HG03432 (cell line): ENCODE results near the gene FAM174C.
"Not testable (repeated sequence)": the region's sequence is repeated elsewhere in the genome, so short reads cannot be mapped to it uniquely, and the experiment has no call there.

Experiments
- ATAC-seq: cut with Tn5 transposase; IDR thresholded peaks from one replicate; pipeline ENCODE4 v1.9.1; 2021; ENCODE audit warnings: mild to moderate bottlenecking, moderate library complexity; ENCODE audit not compliant: unreplicated experiment

The FAM174C gene

GRCh38 chr19:1237027-1237659, 38.2 kb upstream of the FAM174C start:
- no peak for ATAC-seq

DNA sequence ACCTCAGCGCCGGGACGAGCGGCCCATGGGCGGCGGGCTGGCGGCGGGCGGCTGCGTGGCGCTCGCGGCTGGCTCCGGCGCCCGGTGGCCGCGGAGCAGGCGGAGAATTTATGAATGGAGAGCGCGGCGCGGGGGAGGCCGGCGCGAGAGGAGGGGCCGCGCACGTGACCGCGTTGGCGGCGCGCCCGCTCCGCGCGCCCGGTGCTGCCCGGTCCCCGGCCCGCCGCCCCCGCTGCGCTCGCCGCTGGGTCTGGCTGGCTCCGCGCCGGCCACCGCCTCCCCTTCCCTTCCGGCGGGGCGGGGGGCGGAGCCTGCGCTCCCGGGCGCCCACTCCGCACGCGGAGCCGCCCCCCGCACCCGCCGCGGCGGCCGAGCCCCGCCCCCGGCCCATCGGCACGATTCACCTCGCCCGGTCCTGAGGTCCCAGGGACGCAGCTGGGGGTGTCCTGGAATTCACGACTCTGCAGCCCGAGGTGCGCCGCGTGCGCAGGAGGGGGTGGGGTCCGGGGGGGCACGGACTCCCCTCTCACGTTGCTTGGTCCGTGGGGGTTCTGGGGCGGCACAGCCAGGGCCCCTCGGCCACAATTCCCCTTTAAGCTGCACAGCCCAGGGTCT, 37.5 kb upstream of the FAM174C start, which contains the start of gene CBARP:
Gene CBARP, minus strand, starts transcription at position 252 of the 615 bp plus-strand sequence. CDS start 1,905 bp downstream, outside the sequence.
- no peak for ATAC-seq

GRCh38 chr19:1238369-1239303, 36.7 kb upstream of the FAM174C start:
- ATAC-seq: no peak

DNA sequence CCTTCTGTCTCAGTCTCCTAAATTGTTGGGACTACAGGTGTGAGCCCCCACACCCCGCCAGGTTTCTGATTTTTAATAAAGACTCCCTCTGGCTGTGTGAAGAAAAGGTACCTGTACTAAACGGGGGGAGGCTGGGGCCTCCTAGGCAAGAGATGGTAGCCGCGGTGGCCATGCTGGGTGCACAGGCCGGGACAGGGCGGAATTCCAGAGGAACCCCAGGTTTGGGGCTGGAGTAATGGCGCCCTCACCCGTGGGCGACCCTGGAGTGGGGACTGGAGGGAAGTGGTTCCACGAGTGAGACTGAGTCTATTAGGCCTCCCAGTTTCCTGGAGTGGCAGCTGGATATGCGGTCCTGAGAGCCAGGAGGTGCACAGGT, 35.9 kb upstream of the FAM174C start:
- ATAC-seq: no peak

DNA sequence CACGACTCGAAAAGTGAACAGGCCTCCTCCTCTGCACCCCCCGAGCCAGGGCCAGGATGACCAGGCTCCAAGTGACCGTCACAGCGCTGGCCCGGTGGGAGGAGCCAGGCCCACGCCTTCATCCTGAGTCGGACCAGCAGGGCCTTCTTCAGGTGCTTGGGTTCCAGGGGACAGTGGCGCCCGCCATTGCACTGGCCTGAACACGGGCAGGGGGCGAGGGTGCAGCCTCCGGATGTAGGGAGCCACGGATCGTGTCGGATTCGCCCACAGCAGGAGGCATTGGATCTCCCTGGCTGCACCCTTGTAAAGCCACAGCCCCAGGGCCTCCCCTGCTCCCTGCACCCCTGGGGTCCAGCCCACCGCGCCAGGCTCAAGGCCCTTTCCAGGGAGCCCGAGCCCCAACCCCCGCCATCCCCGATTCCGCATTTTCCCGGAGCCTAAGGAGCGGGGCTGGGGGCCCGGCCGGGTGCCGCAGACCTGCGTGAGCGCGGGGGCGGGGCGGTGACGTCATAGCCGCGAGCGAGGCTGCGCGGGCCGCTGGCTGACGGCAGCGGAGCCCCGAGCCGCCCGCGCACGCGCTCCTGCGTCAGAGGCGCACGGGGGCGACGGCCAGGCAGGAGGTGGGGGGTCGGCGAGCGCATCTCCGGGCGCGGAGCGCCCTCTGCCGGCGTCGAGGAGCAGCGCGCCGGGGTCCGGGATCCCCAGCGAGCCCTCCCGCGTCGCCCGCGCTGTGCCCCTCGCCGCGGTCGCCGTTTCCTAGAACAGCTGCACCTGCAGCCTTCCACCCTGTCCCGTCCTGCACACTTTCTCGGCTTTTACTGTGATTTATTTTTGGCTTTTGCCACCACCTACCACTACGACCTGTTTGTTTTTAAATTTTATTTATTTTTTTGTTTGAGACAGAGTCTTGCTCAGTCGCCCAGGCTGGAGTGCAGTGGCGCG, 35.3 kb upstream of the FAM174C start:
- peak; percentile 28 for ATAC-seq

GRCh38 chr19:1240925-1241324, 34.4 kb upstream of the FAM174C start:
- ATAC-seq: no peak

DNA sequence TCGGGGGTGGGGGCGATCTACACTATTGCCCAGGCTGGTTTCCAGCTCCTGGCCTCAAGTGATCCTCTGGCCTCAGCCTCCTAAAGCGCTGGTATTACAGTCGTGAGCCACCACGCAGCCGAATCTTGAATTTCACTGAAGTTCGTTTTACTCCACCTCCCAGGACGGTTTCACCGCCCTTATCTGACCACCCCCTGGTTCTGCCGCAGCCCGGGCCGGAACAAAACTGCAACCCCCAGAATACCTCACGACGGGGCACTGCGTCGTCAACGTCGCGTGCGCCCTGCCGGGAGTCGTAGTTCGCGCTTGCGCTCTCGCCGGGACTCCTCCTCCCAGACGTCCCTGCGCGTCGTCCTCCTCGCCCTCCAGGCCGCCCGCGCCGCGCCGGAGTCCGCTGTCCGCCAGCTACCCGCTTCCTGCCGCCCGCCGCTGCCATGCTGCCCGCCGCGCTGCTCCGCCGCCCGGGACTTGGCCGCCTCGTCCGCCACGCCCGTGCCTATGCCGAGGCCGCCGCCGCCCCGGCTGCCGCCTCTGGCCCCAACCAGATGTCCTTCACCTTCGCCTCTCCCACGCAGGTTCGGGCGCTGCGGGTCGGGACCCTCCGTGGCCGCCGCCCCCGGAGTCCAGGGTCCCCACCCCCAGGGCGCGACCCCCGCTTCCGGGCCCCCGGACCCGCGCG, 33.8 kb upstream of the FAM174C start, which contains the start of gene ATP5F1D:
Gene ATP5F1D, plus strand, starts transcription at position 335 of the 679 bp plus-strand sequence. Its CDS starts 100 bp downstream, at position 435.
- ATAC-seq: peak; percentile 60

- no peak for ATAC-seq
These were observed 31.3 kb upstream of the FAM174C start for GRCh38 chr19:1243768-1244692.

- no peak for ATAC-seq
These were observed 30.5 kb upstream of the FAM174C start for GRCh38 chr19:1244693-1245451.

DNA sequence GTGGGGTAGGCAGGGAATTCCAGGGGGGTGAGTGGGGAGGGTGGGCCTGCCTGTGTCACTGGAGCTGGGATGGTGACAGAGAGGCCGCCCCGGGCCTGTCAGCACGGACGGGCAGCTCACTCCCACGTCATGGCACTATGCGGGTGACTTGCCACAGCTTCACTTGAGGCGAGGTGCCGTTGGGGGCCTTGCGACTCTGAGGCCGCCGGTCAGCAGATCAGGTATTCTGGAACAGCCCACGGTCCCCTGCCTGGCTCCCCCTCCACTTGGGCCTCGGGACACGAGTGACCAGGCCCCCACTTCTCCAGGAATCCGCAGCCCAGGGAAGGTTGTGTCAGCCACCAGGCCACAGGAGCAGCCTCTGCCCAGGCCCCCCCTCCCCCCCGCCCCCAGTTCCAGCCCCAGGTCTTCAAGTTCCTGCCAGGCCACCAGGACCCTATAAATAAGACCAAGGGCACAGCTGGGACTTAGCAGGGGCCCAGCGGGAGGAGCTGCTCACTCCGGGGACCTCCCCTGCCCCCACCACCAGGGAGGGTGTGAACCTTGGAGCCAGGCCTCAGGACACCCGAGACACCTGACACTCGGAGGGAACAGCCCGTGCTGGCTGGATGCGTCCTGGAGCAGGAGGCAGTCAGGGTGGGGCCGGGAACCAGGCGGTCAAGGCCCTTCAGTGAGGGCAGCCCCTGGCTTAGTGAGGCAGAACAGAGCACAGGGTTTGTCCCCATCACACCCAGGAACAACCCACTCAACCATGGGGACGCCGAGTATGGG, 29.7 kb upstream of the FAM174C start:
- ATAC-seq: no peak

GRCh38 chr19:1246265-1247087, 28.9 kb upstream of the FAM174C start:
- not testable (repeated sequence) for ATAC-seq

GRCh38 chr19:1247748-1248138, 27.6 kb upstream of the FAM174C start:
- no peak for ATAC-seq

GRCh38 chr19:1248139-1248785, 27.1 kb upstream of the FAM174C start, which contains the start of gene MIDN:
Gene MIDN, plus strand, starts transcription at chr19:1248583. Its CDS starts 1,714 bp downstream, at chr19:1250297.
- peak; percentile 11 for ATAC-seq

- peak; percentile 26 for ATAC-seq
These were observed 26.5 kb upstream of the FAM174C start for GRCh38 chr19:1248786-1249297.

GRCh38 chr19:1249298-1249989, 25.9 kb upstream of the FAM174C start:
- peak; percentile 45 for ATAC-seq
